ENCODE results near the gene SFXN2. TPM values are rescaled to one million over a fixed set of nuclear protein-coding genes. Genes with fewer than 3 reads are reported as not detected.
"Not testable (repeated sequence)": the region's sequence is repeated elsewhere in the genome, so short reads cannot be mapped to it uniquely, and the experiment has no call there.

SFXN2 gene
- polyA plus RNA-seq, 1 experiment: 6.5 TPM

GRCh38 chr10:102752934-102753664 is 38.7 kb downstream of the SFXN2 start:
- Histone ChIP-seq H3K27me3 (ENCODE audit: control insufficient read depth, insufficient read depth, low read length) (no peaks in the 10 kb centered on the region), H3K27ac (ENCODE audit: low read depth, low read length) (peak overlapping the region; percentile 52), H3K4me3 (ENCODE audit: low read depth, low read length) (no peak overlapping the region), H3K9me3 (ENCODE audit: control insufficient read depth, insufficient read depth, low read length) (no peaks in the 10 kb centered on the region)
- ChIA-PET POLR2A (interaction anchor here (0.9 to 1.6 kb wide), 4 partner anchors 10 to 63 kb away, joined by 3 to 7 read pairs (median 6); partner anchors contain the start of gene WBP1L), CTCF (interaction anchor here (0.6 to 3.0 kb wide), 24 partner anchors 8 to 340 kb away, joined by 3 to 27 read pairs (median 4); partner anchors contain the start of genes CNNM2 and WBP1L)
- peak; percentile 75 for TF ChIP-seq CTCF (IDR thresholded peaks at IDR 0.05; ENCODE audit: low read depth, low read length)
- peak; percentile 59 for DNase-seq (ENCODE audit: low read depth, low spot score)

GRCh38 chr10:102753718-102754117 is 39.3 kb downstream of the SFXN2 start:
- TF ChIP-seq CTCF (IDR thresholded peaks at IDR 0.05; ENCODE audit: low read depth, low read length): no peak
- no peak for DNase-seq (ENCODE audit: low read depth, low spot score)
- ChIA-PET CTCF (interaction anchor here (0.6 to 3.0 kb wide), 18 partner anchors 8 to 339 kb away, joined by 3 to 27 read pairs (median 6); partner anchors contain the start of gene WBP1L), POLR2A (interaction anchor here (0.9 to 1.6 kb wide), 4 partner anchors 10 to 63 kb away, joined by 3 to 7 read pairs (median 6); partner anchors contain the start of gene WBP1L)
- Histone ChIP-seq H3K9me3 (ENCODE audit: control insufficient read depth, insufficient read depth, low read length) (no peaks in the 10 kb centered on the region), H3K27me3 (ENCODE audit: control insufficient read depth, insufficient read depth, low read length) (no peaks in the 10 kb centered on the region), H3K4me3 (ENCODE audit: low read depth, low read length) (no peak overlapping the region), H3K27ac (ENCODE audit: low read depth, low read length) (peak overlapping the region; percentile 40)

GRCh38 chr10:102757323-102757722 is 42.9 kb downstream of the SFXN2 start:
- no peaks in the 10 kb centered on the region for H3K9me3 ChIP-seq (ENCODE audit: control insufficient read depth, insufficient read depth, low read length)
- ChIA-PET CTCF (interaction anchor here (0.6 kb wide), 1 partner anchor 25 kb away, joined by 3 read pairs; no protein-coding TSS in a partner anchor), POLR2A (interaction anchor here (0.6 kb wide), 1 partner anchor 97 kb away, joined by 6 read pairs; no protein-coding TSS in a partner anchor)
- no peak overlapping the region for H3K4me3 ChIP-seq (ENCODE audit: low read depth, low read length)
- no peak overlapping the region for H3K27ac ChIP-seq (ENCODE audit: low read depth, low read length)
- no peak for DNase-seq (ENCODE audit: low read depth, low spot score)
- no peak for TF ChIP-seq CTCF (IDR thresholded peaks at IDR 0.05; ENCODE audit: low read depth, low read length)
- no peaks in the 10 kb centered on the region for H3K27me3 ChIP-seq (ENCODE audit: control insufficient read depth, insufficient read depth, low read length)

- H3K9me3 ChIP-seq (ENCODE audit: control insufficient read depth, insufficient read depth, low read length): no peaks in the 10 kb centered on the region
- ChIA-PET CTCF (no interaction called here), POLR2A (no interaction called here)
- no peaks in the 10 kb centered on the region for H3K27me3 ChIP-seq (ENCODE audit: control insufficient read depth, insufficient read depth, low read length)
- H3K4me3 ChIP-seq (ENCODE audit: low read depth, low read length): no peak overlapping the region
- no peak for DNase-seq (ENCODE audit: low read depth, low spot score)
- no peak for TF ChIP-seq CTCF (IDR thresholded peaks at IDR 0.05; ENCODE audit: low read depth, low read length)
- no peak overlapping the region for H3K27ac ChIP-seq (ENCODE audit: low read depth, low read length)
Measured at GRCh38 chr10:102758240-102758932, 44.0 kb downstream of the SFXN2 start.

- H3K27me3 ChIP-seq (ENCODE audit: control insufficient read depth, insufficient read depth, low read length); H3K27ac ChIP-seq (ENCODE audit: low read depth, low read length); CTCF ChIA-PET: not testable (repeated sequence)
Measured at GRCh38 chr10:102758933-102759262, 44.5 kb downstream of the SFXN2 start.

More at GRCh38 chr10:102758933-102759262, 44.5 kb downstream of the SFXN2 start:
- POLR2A ChIA-PET; H3K4me3 ChIP-seq (ENCODE audit: low read depth, low read length); H3K9me3 ChIP-seq (ENCODE audit: control insufficient read depth, insufficient read depth, low read length); DNase-seq (ENCODE audit: low read depth, low spot score): not testable (repeated sequence)
